Measurements from ENCODE around the gene DCT.
A peak's percentile ranks its signal among the peaks of the same experiment; 100 is the strongest.

Gene DCT

DNA sequence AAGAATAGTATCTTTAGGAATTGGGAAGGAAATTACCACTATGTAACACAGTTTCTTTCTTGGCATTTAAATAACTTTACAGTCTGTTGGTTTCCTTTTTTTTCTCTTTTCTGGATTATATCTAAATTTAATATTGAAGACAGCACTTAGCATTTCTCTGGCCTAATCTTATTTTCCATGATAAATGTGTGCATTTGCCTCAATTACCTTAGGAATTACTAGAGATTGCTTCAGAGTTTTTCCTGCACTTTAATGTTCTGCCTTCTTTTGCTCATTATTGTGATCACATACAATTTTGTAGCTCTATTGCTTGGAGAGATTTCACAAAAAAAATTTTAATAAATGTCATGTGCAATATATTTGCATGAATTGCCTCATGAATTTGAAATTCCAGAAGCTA lies 25.1 kb downstream of the DCT start:
- no peak for DNase-seq (ENCODE audit: low read depth in 3 of 3)

DNA sequence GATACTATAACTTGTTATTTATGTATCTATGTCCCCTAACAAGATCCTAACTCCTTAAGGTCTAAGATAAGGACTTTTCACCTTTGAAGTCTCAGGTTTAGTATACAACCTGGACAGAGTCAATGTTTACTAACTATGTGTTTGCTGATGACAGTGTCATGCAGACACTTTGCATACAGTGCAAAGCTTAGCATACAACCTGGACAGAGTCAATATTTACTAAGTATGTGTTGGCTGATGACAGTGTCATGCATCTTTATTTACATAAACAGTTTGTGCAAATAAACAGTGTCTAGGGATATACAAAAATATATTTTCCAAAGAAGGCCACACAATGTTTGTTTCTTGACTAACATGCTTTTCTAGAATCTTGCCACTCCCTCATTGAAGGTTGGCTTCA lies 34.7 kb downstream of the DCT start:
- no peak for DNase-seq (ENCODE audit: low read depth in 3 of 3)

DNA sequence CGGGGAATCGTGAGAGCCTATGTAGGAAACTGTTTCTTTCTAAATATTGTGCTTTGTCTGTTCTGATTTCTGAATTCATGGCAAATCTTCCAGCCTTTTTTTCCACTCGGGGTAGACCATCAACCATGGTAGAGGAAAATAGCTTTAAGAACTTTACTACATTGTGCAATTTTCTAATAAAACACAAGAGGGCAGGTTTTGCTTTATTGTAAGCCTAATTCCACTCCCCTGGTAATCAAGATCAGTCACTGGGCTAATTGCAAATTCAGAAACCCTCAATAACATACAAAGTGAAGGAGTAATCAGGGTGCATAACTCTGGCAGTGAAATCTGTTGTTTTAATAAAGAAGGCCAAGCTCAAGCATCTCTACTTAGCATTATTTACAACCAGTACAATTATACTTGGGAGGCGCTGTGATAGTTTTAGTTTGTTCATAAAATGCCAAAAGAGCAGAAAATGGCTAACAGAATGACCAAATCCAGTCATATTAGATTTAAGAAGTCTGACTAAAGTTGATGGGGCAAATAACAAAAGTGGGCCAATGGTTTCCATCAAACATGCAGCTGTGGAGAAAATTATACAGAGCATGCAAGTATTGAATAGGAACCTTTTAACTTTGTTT lies 43.8 kb downstream of the DCT start:
- no peak for DNase-seq (ENCODE audit: low read depth in 3 of 3)

DNA sequence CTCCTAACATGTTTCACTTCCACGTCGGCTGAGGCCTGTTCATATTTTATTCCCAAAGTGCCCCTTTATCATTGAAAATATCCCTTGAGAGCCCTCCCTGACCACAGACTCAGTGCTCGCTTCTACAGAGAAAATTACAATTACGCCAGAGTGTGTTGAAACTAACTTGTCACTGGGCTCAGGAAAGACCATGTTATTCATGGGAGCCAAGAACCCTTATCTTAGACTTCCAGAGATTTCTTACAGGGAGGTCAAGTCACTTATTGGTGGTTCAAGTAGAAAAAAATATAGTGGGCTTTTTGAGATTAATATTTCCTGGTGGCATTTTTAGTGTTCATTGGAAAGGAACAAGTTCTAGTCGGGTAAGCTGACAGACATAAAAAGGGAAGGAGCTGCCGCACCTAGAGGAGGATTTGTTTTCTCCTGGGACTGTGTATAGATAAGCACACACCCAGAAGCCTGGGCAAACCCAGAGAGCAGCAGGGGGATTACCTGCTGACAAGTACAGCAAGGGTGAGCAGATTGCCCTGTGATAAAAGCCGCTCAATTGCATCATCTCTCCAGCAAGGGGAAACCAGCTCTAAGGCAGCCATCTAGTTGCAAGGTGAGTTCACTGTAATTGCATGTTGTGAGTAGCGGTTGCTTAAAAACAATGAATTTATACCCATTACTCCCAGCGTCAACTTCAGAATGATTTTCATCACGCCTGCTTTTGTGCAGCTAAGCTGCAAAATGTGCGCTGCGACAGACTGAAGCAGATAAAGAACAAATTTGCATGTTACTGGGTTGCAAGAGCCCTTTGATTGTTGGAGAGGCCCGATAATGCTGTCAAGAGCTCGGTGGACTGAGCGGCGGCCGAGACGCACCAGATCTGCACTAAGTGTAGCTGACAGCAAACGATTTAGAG lies 46.2 kb downstream of the DCT start:
- no peak for DNase-seq (ENCODE audit: low read depth in 3 of 3)

DNA sequence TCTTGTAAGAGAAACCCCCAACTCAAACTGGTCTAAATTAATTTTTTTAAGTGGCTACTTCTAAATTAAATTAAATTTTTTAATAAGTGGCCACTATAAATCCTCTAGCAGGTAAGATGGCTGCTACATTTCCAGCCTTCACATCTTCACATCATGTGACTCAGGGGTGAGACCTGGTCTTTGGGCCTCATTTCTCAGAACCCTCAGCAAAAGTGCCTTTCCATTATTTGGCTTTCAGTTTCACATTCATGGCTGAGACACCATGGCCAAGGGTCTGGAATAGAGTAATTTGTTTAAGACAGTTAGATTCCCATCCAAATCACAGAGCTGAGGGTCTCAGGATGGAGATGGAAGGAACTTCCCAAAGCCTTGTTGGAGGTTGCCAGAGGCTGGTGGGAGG lies 47.5 kb downstream of the DCT start:
- no peak for DNase-seq (ENCODE audit: low read depth in 3 of 3)

DNA sequence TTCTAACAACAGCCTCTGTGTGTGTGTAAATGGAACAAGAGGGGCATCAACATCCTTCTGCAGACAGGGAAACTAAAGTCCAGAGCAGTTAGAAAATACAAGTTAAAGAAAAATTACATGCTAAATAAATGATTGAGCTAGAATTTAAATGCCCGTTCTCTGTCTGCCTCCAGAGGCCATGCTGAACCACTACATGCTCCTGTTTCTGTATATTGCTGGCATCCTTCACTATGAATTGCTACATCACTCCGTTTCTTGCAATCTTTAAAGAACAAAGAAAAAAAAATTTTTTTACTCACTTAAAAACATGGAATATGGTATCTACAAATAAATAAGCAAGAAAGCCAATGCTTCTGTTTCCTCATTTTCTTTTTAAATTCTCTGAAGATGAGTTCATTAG lies 47.9 kb downstream of the DCT start:
- no peak for DNase-seq (ENCODE audit: low read depth in 3 of 3)

DNA sequence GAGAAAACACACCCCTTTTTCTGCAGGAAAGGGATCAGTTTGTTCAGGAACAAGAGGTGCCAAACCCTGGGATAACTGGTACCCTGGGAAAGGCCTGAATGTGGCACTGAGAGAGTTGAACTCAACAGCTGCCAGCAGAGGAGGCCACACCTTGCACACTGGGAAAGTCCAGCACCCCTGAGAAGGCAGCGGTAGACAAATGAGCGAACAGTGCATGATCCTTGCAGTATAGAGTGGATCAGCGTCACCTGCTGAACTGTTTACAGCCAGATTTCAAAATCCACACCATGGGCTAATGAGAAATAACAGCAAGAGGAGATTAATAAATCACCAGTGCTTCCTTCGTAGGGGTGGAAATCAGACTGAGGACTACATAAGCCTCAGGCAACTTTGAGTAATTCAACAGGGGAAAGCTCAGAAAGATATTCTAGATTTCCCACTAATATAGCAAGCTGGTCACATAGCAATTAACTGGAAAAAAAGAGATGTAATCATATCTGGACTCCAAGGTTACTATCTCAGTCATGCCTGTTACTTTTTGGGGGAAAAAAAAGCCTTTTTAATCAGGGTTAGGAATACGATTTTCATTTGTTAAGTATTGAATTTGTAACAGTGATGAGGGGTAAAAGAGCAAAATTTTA lies 52.0 kb downstream of the DCT start:
- DNase-seq (ENCODE audit: low read depth in 3 of 3) = no peak

DNA sequence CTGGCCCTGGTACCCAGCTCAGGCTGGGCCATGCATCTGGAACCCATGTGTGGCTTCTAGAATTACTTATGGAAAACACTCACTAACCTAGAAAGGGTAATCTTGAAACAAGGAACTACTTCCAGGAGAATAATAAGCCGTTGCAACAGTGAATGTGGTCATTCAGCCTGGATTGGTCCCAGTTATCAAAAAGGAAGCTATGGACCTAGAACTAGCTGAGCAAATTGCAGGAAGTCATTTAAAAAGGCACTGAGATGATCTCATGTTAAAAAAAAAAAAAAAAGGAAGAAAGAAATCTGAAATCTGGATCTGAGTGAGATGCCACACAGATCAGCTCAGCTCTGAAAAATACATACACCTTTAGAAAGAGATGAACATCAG lies 59.6 kb downstream of the DCT start:
- no peak for DNase-seq (ENCODE audit: low read depth in 3 of 3)

DNA sequence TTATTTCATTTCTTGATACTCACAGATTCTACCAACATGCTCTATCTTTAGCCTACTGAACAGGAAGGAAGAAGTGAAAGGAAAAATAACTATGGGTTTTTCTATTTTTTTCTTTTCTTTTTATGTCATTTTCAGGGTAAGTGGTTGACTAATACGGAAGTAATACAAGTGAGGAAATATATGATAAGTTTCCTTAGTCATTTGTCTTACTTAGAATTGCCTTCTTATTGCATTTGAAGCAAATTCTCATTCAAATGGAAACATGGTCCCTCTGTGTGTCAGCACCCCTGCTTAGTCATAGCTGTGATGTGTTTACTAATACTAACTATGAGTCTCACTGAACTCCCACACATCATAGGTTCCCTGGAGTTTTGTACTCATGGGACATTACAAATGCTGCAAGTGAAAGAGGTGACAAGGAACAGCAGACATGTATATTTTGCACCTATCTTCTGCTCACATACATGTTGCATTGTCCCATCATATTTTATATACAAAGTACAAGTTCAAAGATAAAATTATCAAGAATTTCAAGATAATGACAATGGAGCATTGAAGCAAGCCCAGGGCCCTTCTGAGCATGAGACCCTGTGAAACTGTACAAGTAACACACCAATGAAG lies 60.1 kb downstream of the DCT start:
- DNase-seq (ENCODE audit: low read depth in 3 of 3) = peak in 2 of 3 experiments; percentile 9 to 20

DNA sequence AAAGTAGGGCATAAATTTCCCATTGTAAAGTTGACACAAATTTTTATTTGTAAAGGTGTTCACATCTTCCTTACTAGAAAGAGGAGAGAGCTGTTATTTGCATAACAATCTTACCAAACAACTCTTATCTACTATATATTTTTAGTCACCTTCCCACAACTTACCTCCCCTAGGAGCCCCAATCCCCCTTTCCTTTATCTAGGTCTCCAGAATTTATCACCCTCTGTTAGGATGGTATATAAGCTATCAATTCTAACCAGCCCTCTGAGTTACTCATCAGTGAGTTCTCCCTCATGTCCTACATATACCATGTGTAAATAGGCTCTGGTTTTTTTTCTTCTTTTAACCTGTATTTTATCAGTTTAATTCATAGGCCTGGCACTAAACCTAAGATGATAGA lies 62.2 kb downstream of the DCT start:
- DNase-seq (ENCODE audit: low read depth in 3 of 3) = no peak

DNA sequence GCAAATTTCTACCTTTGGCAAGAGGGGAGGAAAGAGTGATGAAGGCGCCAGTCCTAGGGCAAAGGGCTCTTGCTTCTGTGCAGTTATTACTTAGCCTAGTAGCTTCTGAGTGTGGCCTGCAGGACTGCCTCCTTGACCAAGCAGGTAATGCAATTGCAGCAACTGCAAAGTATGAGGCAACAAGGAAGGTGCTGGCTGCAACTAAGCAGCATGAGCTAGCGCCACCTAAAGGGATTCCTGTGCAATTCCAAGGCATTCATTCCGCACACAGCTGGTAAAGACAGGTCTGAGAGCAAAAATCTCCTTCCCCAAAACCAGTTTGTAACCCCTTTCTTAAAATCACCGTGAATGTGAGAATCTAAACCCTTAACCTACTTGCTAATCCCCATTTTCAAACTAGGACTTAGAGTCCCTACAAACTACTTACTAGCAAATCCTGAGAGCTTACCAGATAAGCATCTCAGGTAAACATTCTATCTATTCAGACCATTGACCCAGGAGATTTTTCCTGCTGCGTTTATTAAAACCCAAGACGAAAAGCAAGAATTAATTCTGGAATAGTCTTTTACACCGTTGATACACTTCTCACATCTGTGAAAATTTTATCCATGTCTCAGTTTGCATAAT lies 62.9 kb downstream of the DCT start:
- DNase-seq (ENCODE audit: low read depth in 3 of 3) = no peak

DNA sequence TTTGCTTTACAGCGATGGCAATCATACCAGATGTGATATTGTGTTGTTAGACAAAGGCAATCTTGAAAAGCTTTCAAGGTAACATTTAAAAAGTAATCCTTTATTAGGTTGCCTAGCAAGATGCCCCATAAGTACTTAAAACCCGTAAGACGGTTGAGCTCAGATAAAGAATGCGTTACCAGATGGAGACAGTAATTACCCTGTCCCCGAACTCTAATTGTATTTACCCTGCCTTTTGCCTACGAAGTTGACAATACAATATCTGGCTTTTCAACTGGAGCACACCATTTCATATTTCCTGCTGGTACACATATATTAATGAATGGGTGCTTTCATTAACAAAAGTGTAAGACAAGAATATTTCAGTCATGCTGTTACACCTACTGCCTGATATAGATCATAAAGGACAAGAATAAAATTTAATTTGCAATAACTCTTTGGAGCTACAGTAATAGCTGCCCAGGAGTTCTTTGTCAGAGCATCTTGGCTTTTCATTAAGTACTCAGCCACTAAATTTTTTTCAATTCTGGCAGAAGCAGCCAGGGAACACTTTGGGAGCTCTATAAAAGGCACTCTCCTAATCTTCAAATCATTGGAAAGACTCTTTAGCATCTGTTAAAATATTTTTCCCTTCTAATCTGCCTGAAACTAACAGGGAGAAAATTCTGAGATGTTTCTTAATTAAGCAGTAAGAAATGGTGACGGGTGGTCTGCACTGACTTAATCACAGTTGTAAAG lies 63.8 kb downstream of the DCT start:
- DNase-seq (ENCODE audit: low read depth in 3 of 3) = no peak

DNA sequence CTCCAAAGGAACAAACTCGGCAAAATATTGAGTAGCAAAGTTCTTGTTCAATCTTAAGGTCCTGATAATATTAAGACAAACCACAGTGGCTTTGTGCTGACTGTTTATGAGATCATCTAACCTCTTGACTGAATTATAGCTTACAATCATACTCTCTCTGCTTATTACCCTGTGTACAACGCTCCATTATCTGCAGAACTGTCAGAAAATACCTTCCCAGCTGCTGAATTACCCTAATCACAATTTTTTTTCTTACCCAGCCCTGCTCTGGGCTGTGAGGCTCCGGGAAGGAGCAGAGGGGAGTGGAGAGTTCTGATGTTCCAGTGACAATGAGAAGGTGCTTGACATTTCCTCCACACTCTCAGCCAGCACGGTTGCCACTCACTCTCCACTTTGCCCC lies 64.8 kb downstream of the DCT start:
- no peak for DNase-seq (ENCODE audit: low read depth in 3 of 3)

DNA sequence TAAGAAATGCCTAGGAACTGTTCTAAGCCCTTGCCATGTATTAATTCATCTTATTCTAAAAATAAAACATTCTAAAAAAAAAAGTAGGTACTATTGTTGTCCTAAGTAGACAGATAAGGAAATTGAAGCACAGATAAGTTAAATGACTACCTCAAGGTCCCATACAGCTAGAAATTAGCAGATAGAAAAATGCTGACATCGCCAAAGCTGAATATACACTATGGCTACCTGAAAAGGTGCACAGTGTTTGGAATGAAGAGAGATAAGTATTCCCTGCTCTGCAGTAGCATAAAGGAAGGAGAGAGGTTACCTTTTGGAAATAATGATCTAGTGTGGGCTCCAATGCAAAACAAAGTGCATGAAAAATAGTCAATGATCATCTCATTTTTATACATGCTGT lies 65.3 kb downstream of the DCT start:
- no peak for DNase-seq (ENCODE audit: low read depth in 3 of 3)

DNA sequence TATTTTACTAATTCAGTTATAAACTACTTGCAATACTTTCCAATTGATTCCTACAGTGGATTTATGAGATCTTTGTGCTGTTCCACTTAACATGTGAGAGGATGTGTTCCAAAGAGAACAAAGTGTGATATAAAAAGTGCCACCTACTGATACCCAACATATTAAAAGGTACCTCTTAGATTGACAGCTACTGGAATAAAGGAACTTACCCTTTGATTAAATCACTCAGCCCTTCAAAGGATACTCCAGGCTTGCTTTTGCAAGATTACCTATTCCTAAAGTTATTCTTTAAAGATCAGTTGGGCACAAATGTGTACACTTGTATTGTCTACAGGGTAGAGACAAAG lies 65.9 kb downstream of the DCT start:
- DNase-seq (ENCODE audit: low read depth in 3 of 3) = no peak

DNA sequence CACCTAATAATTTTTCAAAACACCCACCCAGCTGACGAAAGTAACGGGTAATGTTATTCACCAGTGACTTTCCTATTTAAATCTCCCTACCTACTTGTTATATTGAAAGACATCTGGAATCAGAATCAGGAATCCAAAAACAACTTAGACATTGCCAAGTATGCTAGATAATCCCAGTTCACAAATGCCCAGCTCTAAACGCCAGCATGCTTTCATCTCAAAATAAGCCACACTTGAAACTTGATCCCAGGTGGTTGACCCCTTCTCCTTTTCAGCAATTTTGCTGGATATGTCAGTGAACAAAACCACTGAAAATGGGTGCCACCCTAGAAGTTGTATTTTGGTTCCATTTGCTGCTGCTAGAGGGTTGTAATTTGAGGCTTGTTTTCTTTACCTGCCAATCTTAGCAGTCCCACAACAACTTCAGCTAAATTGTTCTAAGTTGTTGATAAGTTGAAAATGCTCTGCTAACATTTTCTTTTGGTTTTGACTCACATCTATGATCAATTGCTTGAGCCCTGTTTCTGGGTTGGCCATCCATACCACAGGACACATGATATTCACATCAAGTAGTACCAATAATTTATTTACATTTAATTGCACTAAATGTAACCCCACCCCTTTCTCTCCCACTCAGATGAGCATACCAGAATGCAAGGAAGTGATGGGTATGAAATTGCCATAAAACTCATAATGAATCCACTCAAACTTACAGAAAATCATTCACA lies 66.4 kb downstream of the DCT start:
- DNase-seq (ENCODE audit: low read depth in 3 of 3) = no peak

DNA sequence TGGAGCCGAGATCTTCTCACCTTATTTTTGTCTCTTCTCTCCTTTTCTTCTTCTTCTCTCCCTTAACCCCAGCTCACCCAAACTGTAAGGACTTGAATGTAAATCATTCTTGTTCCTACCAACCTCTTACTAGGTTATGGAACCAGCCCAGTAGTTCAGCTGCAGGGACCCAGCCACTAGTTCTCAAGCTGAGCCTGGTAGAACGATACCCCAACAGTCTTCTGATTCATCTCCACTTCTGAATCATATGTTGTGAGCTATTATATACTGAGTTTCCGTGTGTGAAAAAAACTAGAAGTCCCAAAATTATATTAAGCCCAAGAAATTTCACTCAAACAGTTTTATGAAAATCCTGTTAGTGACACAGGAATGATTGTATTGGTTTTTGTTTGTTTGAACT lies 67.7 kb downstream of the DCT start:
- no peak for DNase-seq (ENCODE audit: low read depth in 3 of 3)

DNA sequence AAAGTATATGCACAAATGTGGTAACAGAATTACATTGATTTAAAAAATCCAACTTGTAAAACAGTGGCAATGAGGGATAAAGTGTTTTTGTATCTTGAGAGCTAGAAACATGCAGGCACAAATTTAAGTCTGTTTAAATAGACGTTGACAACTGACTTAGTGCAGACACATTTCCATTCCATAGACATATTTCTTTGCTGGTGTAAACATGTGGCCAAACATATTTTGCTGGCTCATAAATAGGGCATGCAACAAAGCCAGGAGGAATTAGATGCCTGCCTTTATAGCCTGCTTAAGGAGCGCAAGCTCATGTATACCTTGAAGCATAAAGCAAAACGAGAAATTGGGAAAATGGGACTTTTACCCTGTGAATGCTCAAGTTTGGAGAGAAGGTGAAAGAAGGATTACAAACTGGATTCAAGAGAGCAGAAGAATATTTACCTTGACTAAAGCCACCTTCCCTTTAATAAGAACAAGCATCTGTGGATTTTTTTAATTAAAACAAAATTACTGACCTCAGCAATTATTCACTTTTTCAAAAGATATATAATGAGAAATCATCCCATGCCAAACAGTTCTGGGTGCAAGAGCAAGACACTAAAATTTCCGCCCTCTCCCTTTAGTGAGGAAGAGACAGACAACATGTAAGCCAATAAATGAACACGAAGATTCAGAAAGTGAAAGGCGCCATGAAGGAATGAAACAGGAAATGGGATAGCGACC lies 71.0 kb downstream of the DCT start:
- no peak for DNase-seq (ENCODE audit: low read depth in 3 of 3)

DNA sequence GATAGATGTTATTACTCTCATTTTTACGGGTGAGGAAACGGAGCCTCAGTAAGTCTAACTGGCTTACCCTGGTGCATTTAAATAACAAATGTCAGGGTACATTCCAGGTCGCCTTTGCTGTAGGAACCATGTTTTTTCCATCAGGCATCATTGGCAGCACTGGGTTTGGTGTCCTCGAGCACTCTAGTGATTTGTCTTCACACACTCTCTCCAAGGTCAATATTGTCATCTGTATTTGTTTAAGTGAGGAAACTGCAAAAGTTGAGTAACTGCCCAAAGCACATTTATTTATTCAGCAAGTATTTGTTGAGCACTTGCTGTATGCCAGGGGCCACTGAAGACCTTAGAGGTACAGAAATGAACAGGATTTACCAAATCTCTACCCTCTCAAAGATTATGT lies 78.6 kb downstream of the DCT start:
- no peak for DNase-seq (ENCODE audit: low read depth in 3 of 3)

DNA sequence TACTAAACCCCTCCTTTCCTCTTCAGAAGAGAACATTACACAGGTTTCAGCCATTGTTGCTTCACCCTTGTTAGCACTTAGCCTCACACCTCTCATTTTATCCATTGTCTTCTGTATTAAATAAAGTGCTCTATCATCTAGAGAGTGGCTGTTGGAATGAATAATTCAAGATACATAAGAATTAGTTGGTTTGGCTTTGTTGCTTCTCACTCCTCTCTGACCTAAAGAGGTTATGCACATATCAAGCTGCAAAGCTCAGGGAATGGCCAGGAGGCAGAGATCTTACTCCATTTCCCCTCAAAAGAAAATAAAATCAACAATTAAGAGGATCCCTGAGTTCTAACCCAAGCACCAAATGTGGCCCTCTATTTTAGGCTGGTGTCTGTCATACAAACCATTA lies 79.7 kb downstream of the DCT start:
- DNase-seq (ENCODE audit: low read depth in 3 of 3) = no peak

Measured in stimulated activated CD4-positive, alpha-beta T cell treated with anti-CD3 and anti-CD28 coated beads, TNF-alpha, amount 100 ng/mL, for 4 hours (primary cell).